KOPT-K1 (cell line): ENCODE results near the gene MTMR11.
A peak's percentile ranks its signal among the peaks of the same experiment; 100 is the strongest.
"Not testable (repeated sequence)": the region's sequence is repeated elsewhere in the genome, so short reads cannot be mapped to it uniquely, and the experiment has no call there.

Source experiments
- H3K27ac ChIP-seq: fragments of 200-600 bp; sonication (generic); 2 replicates; pipeline ENCODE4 v1.5.1; 2016; ENCODE audit warnings: antibody characterized with exemption, mild to moderate bottlenecking, low read depth, low read length; ENCODE audit not compliant: poor library complexity, severe bottlenecking
- H3K36me3 ChIP-seq: fragments of 200-600 bp; sonication (generic); 2 replicates; pipeline ENCODE4 v1.5.1; 2017; ENCODE audit warnings: antibody characterized with exemption, mild to moderate bottlenecking, low read length, moderate library complexity; ENCODE audit not compliant: insufficient read depth
- H3K9me3 ChIP-seq: fragments of 200-600 bp; sonication (generic); 2 replicates; pipeline ENCODE4 v1.5.1; 2017; ENCODE audit warnings: antibody characterized with exemption, low read length, mild to moderate bottlenecking; ENCODE audit not compliant: insufficient read depth, poor library complexity, severe bottlenecking

The MTMR11 gene, protein sequence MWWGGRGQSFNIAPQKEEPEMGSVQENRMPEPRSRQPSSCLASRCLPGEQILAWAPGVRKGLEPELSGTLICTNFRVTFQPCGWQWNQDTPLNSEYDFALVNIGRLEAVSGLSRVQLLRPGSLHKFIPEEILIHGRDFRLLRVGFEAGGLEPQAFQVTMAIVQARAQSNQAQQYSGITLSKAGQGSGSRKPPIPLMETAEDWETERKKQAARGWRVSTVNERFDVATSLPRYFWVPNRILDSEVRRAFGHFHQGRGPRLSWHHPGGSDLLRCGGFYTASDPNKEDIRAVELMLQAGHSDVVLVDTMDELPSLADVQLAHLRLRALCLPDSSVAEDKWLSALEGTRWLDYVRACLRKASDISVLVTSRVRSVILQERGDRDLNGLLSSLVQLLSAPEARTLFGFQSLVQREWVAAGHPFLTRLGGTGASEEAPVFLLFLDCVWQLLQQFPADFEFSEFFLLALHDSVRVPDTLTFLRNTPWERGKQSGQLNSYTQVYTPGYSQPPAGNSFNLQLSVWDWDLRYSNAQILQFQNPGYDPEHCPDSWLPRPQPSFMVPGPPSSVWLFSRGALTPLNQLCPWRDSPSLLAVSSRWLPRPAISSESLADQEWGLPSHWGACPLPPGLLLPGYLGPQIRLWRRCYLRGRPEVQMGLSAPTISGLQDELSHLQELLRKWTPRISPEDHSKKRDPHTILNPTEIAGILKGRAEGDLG

DNA sequence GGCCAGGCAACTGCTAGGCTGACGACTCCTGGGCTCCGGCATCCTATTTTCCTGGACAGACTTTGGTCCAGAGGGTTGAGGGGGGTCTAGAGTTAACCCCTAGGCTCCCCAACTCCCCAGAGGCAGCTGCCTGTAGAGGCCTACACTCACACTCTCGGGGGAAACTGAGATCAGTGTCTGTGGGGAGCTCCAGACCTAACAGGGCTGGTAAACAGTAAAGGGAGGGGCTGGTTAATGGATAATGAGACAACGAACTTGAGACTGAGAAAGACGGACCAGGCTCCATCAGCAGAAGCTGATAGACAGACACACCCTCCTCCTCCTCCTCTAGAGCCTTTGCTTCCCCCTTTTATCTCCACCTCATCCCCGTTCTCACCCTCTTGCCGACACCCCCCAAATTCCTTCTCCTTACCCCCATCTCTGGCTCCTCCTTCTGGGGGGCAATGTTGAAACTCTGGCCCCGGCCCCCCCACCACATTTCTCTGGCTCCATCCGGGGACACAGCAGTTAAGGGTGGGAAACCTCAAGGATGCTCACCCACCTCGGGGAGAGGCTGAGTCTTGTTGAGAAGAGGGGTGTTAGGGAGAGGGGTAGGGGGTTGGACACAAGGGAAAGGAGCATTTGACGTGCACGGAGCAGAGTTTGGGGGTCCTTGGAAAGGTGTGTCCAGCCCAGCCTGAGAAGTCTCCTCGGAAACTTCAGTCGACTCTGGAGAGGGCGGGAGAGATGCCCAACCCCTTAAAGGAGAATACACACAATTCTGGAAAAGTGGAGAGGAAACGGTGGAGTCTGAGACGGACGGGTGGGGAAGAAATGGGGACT, at the start of gene MTMR11:
Gene MTMR11, minus strand, starts transcription at position 710 of the 822 bp plus-strand sequence. Its CDS starts 232 bp downstream, at position 478.
- Histone ChIP-seq H3K36me3 (no peaks in the 10 kb centered on the region), H3K27ac (peak within 1 kb of the TSS; percentile 61), H3K9me3 (no peaks in the 10 kb centered on the region)

DNA sequence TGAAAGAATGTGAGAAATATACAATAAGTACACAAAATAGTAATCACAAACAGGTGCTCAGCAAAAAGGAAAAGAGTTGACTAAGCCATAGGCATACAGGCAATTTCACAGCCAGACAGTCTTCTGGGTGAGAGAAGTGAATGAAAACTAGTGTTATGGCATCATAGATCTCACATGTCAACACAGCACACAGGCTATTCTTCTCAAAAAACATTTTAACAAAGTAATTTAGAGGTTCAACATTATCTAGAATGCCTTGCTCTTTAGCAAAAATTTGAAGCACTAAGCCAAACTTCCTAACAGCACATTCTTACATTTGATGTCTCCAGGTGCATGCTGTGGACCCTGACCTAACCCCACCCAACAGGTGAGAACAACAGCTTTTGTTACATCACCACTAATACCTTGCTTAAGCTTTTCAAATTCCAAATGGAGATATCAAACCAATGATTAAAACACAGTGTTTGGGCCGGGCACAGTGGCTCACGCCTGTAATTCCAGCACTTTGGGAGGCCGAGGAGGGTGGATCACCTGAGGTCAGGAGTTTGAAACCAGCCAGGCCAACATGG, 43.4 kb upstream of the MTMR11 start:
- Histone ChIP-seq H3K27ac (no peak overlapping the region), H3K36me3 (0 out of 2 replicates have a peak, but pooled peaks cover 1% of the 10 kb centered on the region), H3K9me3 (no peaks in the 10 kb centered on the region)

DNA sequence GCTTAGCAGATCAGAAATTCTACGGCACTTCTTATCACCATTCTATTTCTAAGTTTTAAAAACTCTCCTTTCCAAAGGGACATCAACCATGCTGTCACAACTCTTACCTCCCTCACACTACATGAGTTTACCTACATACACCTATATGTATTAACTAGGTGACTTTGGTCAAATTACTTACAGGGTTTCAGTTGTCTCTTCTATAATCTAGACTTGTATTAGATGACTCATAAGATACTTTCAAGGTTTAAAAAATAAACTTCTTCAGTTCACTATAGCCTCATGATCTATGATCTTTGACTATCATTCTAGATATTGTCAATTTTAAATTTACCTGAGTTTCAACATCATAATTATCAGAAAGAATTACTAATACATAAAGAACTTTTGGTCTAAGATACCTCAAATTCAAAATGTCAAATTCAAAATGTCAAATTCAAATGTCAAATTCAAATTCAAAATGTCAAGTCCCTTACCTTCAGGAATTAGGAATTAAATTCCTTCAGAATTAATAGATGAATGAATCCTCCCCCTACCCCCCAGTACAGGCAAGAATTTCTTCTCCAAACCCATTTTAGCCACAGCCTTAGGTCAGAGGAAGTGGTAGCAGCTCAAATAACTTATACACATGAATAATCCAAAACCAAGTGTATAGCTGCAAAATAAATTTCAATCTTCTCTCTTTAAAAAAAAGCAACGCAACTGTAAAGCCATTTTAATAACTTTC, 42.7 kb upstream of the MTMR11 start:
- Histone ChIP-seq H3K36me3 (0 out of 2 replicates have a peak, but pooled peaks cover 6% of the 10 kb centered on the region), H3K9me3 (no peaks in the 10 kb centered on the region), H3K27ac (no peak overlapping the region)

DNA sequence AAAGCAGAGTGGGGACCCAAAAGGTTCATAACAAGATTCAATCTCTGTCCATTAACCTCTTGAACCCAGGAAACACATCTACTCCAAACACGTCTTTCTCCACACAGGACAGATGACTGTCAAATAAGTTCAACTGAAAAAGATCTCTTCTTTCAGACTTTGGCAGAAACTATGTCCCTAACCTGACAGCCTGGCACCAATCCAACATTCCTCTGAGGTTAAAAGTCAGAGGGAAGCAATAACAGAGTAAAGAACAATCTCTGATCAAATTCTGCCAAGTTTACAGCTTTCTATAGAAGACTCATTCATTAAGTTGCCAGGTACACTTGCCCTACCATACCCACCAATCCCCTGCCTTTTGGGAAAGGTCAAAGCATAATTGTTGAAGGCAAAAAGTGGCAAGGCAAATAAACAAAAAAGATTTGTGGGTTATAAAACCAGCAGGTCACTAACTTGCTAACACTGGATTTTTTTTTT, 41.9 kb upstream of the MTMR11 start:
- H3K9me3 ChIP-seq = no peaks in the 10 kb centered on the region
- no peak overlapping the region for H3K27ac ChIP-seq
- 0 out of 2 replicates have a peak, but pooled peaks cover 6% of the 10 kb centered on the region for H3K36me3 ChIP-seq

DNA sequence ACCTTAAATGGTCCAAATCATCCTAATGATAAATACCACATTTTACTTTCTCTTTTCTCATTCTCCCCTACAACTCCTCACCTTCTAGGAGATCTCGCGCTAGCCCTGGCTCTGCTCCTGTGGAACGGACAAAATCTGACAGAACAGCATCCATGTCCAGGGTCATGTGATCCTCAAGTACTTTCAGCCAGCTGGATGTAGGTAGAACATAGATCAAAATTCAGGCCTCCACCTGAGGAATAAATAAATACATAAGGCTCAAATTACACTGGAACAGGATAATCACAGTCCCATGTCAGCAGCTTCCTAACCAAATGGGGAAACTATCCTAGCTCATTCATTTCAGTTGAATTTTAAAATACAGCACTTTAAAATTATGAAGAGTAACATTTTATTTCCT, 40.7 kb upstream of the MTMR11 start:
- Histone ChIP-seq H3K9me3 (no peaks in the 10 kb centered on the region), H3K36me3 (0 out of 2 replicates have a peak, but pooled peaks cover 6% of the 10 kb centered on the region), H3K27ac (no peak overlapping the region)

DNA sequence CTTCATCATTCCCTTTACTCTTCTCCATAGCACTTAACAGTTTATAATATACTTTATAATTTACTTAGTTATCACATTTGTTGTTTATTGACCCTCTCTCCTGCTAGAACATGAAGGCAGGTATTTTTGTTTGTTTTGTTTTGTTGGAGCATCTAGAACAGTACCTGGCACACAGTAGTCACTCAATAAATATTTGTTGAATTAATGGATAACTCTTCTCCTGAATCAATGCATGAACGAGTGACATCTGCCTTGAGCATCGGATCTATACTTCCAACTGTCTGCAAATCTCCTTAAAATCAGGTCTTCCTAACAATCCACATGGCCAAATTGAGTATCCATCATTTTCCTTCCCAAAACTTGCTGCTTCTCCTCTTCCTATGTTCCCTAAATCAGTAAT, 35.9 kb upstream of the MTMR11 start:
- no peaks in the 10 kb centered on the region for H3K9me3 ChIP-seq
- peaks cover 12% of the 10 kb centered on the region; the same call in 1 of the 2 replicates for H3K36me3 ChIP-seq
- H3K27ac ChIP-seq = no peak overlapping the region

DNA sequence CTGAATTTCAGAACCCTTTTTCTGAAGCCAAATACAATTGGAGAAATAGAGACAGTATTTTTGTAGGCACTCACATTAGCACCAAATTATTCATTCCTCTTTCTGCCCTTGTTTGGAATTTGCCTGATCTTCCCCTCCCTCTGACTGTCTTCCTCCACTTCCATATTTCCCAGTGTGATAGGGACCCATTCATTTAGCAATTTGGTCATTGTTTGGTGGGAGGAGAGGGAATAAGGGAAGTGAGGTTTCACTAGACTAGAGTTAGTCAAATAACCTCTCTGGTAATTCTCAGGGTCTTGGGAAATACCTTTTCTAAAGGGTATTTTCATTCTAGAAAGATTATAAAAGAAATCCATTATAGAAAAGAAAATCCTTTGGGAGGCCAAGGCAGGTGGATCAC, 31.0 kb upstream of the MTMR11 start:
- Histone ChIP-seq H3K9me3 (no peaks in the 10 kb centered on the region), H3K36me3 (peaks cover 24% of the 10 kb centered on the region), H3K27ac (no peak overlapping the region)

DNA sequence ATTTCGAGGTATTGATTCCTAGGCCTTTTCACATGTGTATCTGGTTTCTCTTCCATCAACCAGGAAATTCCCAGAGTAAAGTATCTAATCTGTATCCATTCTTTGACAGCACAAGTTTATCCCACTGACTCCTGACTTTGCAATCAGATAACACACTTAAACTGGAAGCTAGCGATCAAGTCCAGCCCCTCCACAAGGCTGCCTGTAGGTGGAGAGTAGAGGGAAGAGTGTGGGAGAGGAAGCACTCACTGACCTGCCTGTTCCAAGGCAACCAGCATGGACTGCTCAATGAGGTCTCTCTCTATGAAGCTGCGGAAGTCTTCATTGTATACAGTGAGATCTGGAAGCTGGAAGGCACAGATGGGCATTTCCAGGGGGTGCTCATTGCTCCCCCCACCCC, 30.4 kb upstream of the MTMR11 start:
- Histone ChIP-seq H3K36me3 (peaks cover 24% of the 10 kb centered on the region), H3K9me3 (no peaks in the 10 kb centered on the region), H3K27ac (no peak overlapping the region)

DNA sequence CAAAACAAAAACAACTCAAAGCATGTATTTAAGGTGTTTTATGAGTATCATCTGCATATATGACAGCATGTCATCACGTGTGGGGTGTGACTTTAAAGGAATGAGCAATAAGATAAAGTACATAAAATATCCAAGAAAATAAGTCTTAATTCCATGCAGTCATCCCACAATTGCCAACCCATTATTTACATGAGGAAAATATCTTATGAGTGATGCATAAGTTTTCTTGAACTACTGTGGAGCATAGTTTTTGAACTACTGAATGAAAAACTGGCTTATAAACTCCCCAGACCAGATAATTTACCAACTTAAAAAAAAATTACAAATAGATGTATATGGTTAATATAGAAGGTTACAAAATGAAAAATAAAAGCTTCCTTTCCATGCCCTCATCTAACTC, 29.7 kb upstream of the MTMR11 start:
- Histone ChIP-seq H3K27ac (no peak overlapping the region), H3K9me3 (no peaks in the 10 kb centered on the region), H3K36me3 (peaks cover 24% of the 10 kb centered on the region)

DNA sequence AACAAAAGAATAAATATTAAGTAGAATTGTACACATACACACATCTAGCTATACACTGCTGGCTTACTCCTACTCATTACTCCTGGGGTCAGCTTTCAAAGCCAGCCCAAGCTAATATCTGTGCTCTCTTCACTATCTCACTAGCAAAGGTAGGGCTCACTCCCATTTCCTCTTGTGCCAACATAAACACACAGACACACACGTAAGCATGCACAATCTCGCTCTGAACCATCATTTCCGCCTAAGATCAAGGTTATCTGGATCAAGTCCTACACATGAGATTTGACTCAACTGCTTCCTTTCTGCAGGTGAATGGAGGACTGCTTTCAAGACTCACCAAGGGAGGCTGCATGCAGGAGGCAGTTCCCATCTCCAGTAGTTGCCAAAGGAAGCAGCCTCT, 28.8 kb upstream of the MTMR11 start:
- Histone ChIP-seq H3K27ac (no peak overlapping the region), H3K9me3 (no peaks in the 10 kb centered on the region), H3K36me3 (peaks cover 18% of the 10 kb centered on the region)

DNA sequence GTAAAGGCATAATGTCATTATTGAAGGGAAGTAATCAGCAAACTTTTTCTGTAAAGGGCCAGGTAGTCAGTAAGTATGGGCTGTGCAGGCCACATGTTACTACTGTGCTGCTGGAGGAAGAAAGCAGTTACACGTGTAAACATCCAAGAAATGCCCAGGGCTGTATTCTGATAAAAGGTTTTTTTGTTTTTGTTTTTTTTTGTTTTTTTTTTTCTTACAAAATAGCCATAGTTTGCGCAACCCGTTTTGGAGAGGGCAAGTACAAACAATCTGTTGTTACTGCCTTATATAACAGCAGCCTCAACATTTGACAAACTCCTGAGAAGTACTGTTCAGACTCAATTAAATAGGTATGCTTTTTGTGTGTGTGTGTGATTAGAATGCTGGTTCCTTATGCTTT, 26.7 kb upstream of the MTMR11 start:
- peaks cover 24% of the 10 kb centered on the region for H3K36me3 ChIP-seq
- H3K9me3 ChIP-seq = no peaks in the 10 kb centered on the region
- H3K27ac ChIP-seq = no peak overlapping the region

DNA sequence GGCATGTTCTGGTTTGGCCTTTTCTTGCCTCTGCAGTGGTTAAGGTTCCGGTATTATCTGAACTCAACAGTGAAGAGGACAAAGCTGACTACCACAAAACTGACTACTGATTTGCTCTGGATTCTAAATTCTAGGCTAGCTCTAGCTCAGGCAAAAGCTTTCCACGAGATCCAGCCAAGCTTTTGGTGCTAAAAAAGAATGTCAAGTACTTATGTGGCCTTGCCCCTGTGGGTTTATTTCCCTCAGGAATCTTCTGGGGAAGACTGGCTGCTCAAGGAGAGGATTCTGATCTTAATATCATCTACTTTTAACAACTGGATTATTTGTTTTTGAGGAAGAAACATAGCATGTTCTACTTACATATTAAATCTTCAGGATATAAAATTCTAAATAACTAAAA, 26.1 kb upstream of the MTMR11 start:
- peaks cover 24% of the 10 kb centered on the region for H3K36me3 ChIP-seq
- H3K27ac ChIP-seq = no peak overlapping the region

DNA sequence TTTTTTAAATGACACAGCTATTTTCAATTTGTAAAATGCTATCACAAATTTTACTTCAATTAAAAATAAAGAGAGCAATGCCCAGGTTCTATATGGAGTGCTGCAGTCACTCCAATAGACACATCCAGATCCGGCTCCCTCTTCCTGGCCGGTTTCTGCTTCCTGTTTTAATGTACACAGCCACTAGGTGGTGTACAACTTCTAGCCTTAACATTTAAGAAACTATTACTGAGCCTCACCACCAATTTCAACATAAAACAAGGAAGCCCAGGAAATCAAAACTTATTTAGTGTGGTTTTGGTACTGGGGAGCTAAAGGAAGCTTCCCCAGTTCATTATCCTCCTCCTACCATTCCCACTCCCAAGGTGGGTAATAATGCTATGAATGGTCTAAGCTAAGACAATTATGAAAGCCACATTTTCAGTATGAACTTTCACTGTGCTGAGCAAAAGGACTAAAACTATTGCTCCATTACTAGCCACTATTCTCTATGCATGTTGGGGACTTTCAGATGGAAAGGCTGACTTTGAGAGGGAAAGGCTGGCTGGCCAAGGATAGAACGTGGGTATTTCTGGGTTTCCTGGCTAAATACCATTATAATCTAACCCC, 25.5 kb upstream of the MTMR11 start:
- H3K36me3 ChIP-seq = peaks cover 22% of the 10 kb centered on the region
- no peak overlapping the region for H3K27ac ChIP-seq
- no peaks in the 10 kb centered on the region for H3K9me3 ChIP-seq

More for the DNA sequence above, 26.1 kb upstream of the MTMR11 start:
- H3K9me3 ChIP-seq = no peaks in the 10 kb centered on the region

DNA sequence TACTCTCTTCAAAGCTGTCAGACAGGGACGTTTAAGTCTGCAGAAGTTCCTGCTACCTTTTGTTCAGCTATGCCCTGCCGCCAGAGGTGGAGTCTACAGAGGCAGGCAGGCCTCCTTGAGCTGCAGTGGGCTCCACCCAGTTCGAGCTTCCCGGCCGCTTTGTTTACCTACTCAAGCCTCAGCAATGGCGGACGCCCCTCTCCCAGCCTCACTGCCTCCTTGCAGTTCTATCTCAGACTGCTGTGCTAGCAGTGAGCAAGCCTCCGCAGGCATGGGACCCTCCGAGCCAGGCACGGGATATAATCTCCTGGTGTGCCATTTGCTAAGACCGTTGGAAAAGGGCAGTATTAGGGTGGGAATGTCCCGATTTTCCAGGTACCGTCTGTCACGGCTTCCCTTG, 20.9 kb upstream of the MTMR11 start:
- H3K36me3 ChIP-seq, H3K27ac ChIP-seq: not testable (repeated sequence)

More for the DNA sequence above, 20.9 kb upstream of the MTMR11 start:
- H3K9me3 ChIP-seq = not testable (repeated sequence)
